Chondrocyte (in vitro differentiated cells): ENCODE measurements around the gene CAB39. TPM values are rescaled to one million over a fixed set of nuclear protein-coding genes. Genes with fewer than 3 reads are reported as not detected.
A peak's percentile ranks its signal among the peaks of the same experiment; 100 is the strongest.
"Not testable (repeated sequence)": the region's sequence is repeated elsewhere in the genome, so short reads cannot be mapped to it uniquely, and the experiment has no call there.

Experiments
- DNase-seq: peaks from one replicate; pipeline ENCODE4 v3.0.0; 2021; ENCODE audit warnings: mixed read lengths, low spot score
- H3K27ac Mint-ChIP-seq: one replicate; pipeline ENCODE4 v1.8.0; 2021; ENCODE audit warnings: mild to moderate bottlenecking, moderate library complexity, mixed read lengths; ENCODE audit not compliant: unreplicated experiment
- H3K27me3 Mint-ChIP-seq: 2 replicates; pipeline ENCODE4 v1.8.0; 2021; ENCODE audit warnings: low read depth, mixed read lengths
- H3K36me3 Mint-ChIP-seq: 2 replicates; pipeline ENCODE4 v1.8.0; 2021; ENCODE audit warnings: low read depth, mixed read lengths
- H3K4me1 Mint-ChIP-seq: 2 replicates; pipeline ENCODE4 v1.8.0; 2021; ENCODE audit warnings: low read depth, mild to moderate bottlenecking, mixed read lengths
- H3K4me3 Mint-ChIP-seq: one replicate; pipeline ENCODE4 v1.8.0; 2021; ENCODE audit warnings: mild to moderate bottlenecking, moderate library complexity, mixed read lengths; ENCODE audit not compliant: unreplicated experiment
- H3K9me3 Mint-ChIP-seq: 2 replicates; pipeline ENCODE4 v1.8.0; 2021; ENCODE audit warnings: low read depth, mixed read lengths
- CTCF ChIP-seq: fragments of 200-600 bp; sonication (generic); IDR thresholded peaks from 2 replicates; pipeline ENCODE4 v1.5.0; 2021; ENCODE audit warnings: antibody characterized with exemption, mild to moderate bottlenecking, moderate library complexity
- total RNA-seq: library from RNA; stranded (reverse); gene quantifications from 3 replicates; pipeline ENCODE4 v1.2.1, GENCODE V29; 2021

The CAB39 gene
- total RNA-seq, 1 donor from 2014 or later: 33.4 TPM

GRCh38 chr2:230719340-230719739 is 6.7 kb downstream of the CAB39 start:
- no peak overlapping the region for H3K4me3 Mint-ChIP-seq
- TF ChIP-seq CTCF: no peak
- H3K9me3 Mint-ChIP-seq: no peaks in the 10 kb centered on the region
- H3K4me1 Mint-ChIP-seq: peaks cover 60% of the 10 kb centered on the region
- no peak for DNase-seq
- H3K27ac Mint-ChIP-seq: no peak overlapping the region
- H3K27me3 Mint-ChIP-seq: no peaks in the 10 kb centered on the region
- no peaks in the 10 kb centered on the region for H3K36me3 Mint-ChIP-seq

DNA sequence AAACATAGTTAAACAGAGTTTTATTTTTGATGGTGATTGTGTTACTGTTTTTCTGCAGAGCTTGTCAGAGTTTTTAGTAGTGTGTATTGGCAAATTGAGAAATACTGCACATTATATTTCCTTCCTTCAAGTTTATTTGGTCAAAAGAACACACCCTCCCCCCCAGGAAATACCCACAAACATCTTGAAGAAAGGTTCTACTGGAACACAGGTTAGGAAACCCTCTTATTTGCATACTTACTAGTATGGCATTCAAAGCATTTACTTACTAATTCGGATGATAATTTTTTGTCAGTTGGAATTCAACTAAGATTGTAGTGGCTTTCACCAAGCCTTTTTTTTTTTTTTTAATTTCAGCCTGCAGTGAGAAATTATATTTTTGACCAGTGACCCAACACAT is 9.1 kb downstream of the CAB39 start:
- Mint-ChIP-seq H3K27ac (no peak overlapping the region), H3K27me3 (no peaks in the 10 kb centered on the region), H3K4me1 (peaks cover 42% of the 10 kb centered on the region), H3K36me3 (no peaks in the 10 kb centered on the region), H3K9me3 (no peaks in the 10 kb centered on the region), H3K4me3 (no peak overlapping the region)
- DNase-seq: no peak
- TF ChIP-seq CTCF: no peak

DNA sequence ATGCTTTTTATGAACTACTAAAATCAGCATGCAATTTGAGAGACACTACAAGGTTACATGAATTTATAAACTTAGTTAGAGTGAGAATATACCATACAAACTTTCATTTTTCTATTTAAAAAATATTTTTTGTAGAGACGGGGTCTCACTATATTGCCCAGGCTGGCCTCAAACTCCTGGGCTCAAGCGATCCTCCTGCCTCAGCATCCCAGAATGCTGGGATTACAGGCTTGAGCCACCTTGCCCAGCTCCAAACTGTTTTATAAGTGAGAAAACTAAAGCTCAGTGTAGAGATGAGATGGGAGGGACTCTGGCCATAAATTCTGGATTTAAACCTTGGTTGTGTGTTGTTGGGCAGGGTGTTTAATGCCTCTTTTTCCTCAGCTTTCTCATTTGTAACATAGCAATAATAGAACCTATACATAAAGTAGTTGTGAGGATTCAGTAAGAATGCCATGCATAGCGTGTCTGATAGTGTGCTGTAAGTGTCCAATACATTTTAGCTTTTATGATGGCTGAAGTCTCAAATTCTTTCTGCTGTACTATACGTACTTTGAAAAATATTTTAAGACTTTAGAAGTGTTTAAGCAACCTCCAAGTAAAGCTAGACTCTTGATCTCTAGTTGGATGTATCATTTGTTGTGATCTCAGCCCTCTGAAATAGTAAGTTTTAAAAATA is 9.7 kb downstream of the CAB39 start:
- Mint-ChIP-seq H3K4me1 (peaks cover 39% of the 10 kb centered on the region), H3K4me3 (no peak overlapping the region), H3K27me3 (no peaks in the 10 kb centered on the region), H3K9me3 (no peaks in the 10 kb centered on the region), H3K36me3 (no peaks in the 10 kb centered on the region), H3K27ac (peak overlapping the region; percentile 59)
- DNase-seq: no peak
- TF ChIP-seq CTCF: no peak

- peaks cover 28% of the 10 kb centered on the region for H3K4me1 Mint-ChIP-seq
- peak overlapping the region; percentile 3 for H3K27ac Mint-ChIP-seq
- H3K27me3 Mint-ChIP-seq: no peaks in the 10 kb centered on the region
- DNase-seq: no peak
- H3K36me3 Mint-ChIP-seq: no peaks in the 10 kb centered on the region
- H3K4me3 Mint-ChIP-seq: no peak overlapping the region
- no peak for TF ChIP-seq CTCF
- H3K9me3 Mint-ChIP-seq: no peaks in the 10 kb centered on the region
These were observed 10.7 kb downstream of the CAB39 start for GRCh38 chr2:230723363-230723762.

DNA sequence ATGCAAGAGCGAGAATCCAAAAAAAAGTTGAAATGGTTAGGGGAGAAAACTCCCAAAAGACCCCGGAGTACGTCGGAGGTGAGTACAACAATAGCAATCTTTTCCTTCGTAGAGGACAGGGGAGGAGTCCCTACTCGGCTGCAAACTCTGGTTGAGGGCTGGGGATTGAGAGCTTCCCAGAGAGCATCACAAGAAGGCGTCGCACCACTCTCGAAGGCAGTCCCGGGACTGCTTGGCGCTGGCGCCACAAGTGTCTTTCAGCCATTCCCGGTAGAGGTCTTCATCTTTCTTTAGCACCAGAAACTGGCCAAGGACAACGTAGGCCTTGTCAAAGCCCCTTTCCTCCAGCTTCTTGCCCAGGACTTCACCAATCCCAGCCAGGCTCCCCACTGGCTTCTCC is 12.3 kb downstream of the CAB39 start:
- H3K27ac Mint-ChIP-seq, H3K9me3 Mint-ChIP-seq, H3K4me3 Mint-ChIP-seq, DNase-seq, H3K27me3 Mint-ChIP-seq, H3K36me3 Mint-ChIP-seq: not testable (repeated sequence)
- peaks cover 19% of the 10 kb centered on the region for H3K4me1 Mint-ChIP-seq

GRCh38 chr2:230731512-230731911 is 18.9 kb downstream of the CAB39 start:
- no peaks in the 10 kb centered on the region for H3K27me3 Mint-ChIP-seq
- peaks cover 33% of the 10 kb centered on the region for H3K4me1 Mint-ChIP-seq

More at GRCh38 chr2:230731512-230731911, 18.9 kb downstream of the CAB39 start:
- H3K36me3 Mint-ChIP-seq: no peaks in the 10 kb centered on the region
- H3K9me3 Mint-ChIP-seq: no peaks in the 10 kb centered on the region
- DNase-seq: no peak
- H3K4me3 Mint-ChIP-seq: no peak overlapping the region
- no peak overlapping the region for H3K27ac Mint-ChIP-seq
- TF ChIP-seq CTCF: no peak
